GM23338 (cell line): ENCODE results near the gene SH3BP5. TPM values are rescaled to one million over a fixed set of nuclear protein-coding genes. Genes with fewer than 3 reads are reported as not detected.
A peak's percentile ranks its signal among the peaks of the same experiment; 100 is the strongest.

Source experiments
- ATAC-seq: fragments of 200-7000 bp; cut with Tn5 transposase; 3 replicates; pipeline ENCODE4 v1.9.1; 2020
- DNase-seq: peaks from one replicate; pipeline ENCODE4 v3.0.0-alpha.2; 2015; ENCODE audit warnings: low spot score
- H2AFZ ChIP-seq: fragments of 200-600 bp; sonication (generic); 2 replicates; pipeline ENCODE4 v1.8.0; 2016; ENCODE audit warnings: antibody characterized with exemption, mild to moderate bottlenecking, moderate library complexity
- H3F3A ChIP-seq: fragments of 200-600 bp; sonication (generic); replicated peaks from 2 replicates; pipeline ENCODE4 v1.8.0; 2017; ENCODE audit warnings: antibody characterized with exemption, mixed run types, low read depth
- H3K27ac ChIP-seq: fragments of 200-600 bp; sonication (generic); 2 replicates; pipeline ENCODE4 v1.6.1; 2016; ENCODE audit warnings: low read depth
- H3K27me3 ChIP-seq: fragments of 200-600 bp; sonication (generic); 2 replicates; pipeline ENCODE4 v1.8.0; 2016; ENCODE audit warnings: mild to moderate bottlenecking, mixed run types, moderate library complexity; ENCODE audit not compliant: insufficient read depth
- H3K36me3 ChIP-seq: fragments of 200-600 bp; sonication (generic); 2 replicates; pipeline ENCODE4 v1.8.0; 2016; ENCODE audit warnings: mild to moderate bottlenecking; ENCODE audit not compliant: insufficient read depth
- H3K4me1 ChIP-seq: fragments of 200-600 bp; sonication (generic); 2 replicates; pipeline ENCODE4 v1.8.0; 2016; ENCODE audit warnings: mild to moderate bottlenecking, moderate library complexity; ENCODE audit not compliant: insufficient read depth
- H3K4me2 ChIP-seq: fragments of 200-600 bp; sonication (generic); 2 replicates; pipeline ENCODE4 v1.7.1; 2017; ENCODE audit warnings: mixed run types
- H3K4me3 ChIP-seq: fragments of 200-600 bp; sonication (generic); 2 replicates; pipeline ENCODE4 v1.6.1; 2016; ENCODE audit warnings: mixed run types
- H3K79me2 ChIP-seq: fragments of 200-600 bp; sonication (generic); replicated peaks from 2 replicates; pipeline ENCODE4 v1.8.0; 2017; ENCODE audit warnings: mild to moderate bottlenecking; ENCODE audit not compliant: insufficient read depth
- H3K9me2 ChIP-seq: fragments of 200-600 bp; sonication (generic); 2 replicates; pipeline ENCODE4 v1.8.0; 2017; ENCODE audit not compliant: insufficient read depth
- H4K20me1 ChIP-seq: fragments of 200-600 bp; sonication (generic); replicated peaks from 2 replicates; pipeline ENCODE4 v1.8.0; 2017; ENCODE audit warnings: mild to moderate bottlenecking; ENCODE audit not compliant: insufficient read depth
- H3K27ac Mint-ChIP-seq: 2 replicates; pipeline ENCODE4 v1.8.0; 2020; ENCODE audit warnings: inconsistent platforms, mild to moderate bottlenecking, moderate library complexity, mixed read lengths
- H3K27me3 Mint-ChIP-seq: 3 replicates; pipeline ENCODE4 v1.8.0; 2022; ENCODE audit warnings: low read depth, mild to moderate bottlenecking, moderate library complexity, mixed read lengths, inconsistent platforms; ENCODE audit not compliant: insufficient read depth, poor library complexity
- H3K36me3 Mint-ChIP-seq: 3 replicates; pipeline ENCODE4 v1.8.0; 2021; ENCODE audit warnings: low read depth, mild to moderate bottlenecking, inconsistent platforms, moderate library complexity, mixed read lengths
- H3K4me1 Mint-ChIP-seq: 3 replicates; pipeline ENCODE4 v1.8.0; 2020; ENCODE audit warnings: mild to moderate bottlenecking, inconsistent platforms, mixed read lengths
- H3K4me3 Mint-ChIP-seq: 3 replicates; pipeline ENCODE4 v1.8.0; 2021; ENCODE audit warnings: moderate library complexity, mild to moderate bottlenecking, inconsistent platforms, mixed read lengths
- H3K9me3 Mint-ChIP-seq: 3 replicates; pipeline ENCODE4 v1.8.0; 2020; ENCODE audit warnings: moderate library complexity, mild to moderate bottlenecking, inconsistent platforms, mixed read lengths
- CREB1 ChIP-seq: fragments of 250-450 bp; sonication (Bioruptor Pico); IDR thresholded peaks from 2 replicates; pipeline ENCODE4 v1.5.0; 2020; ENCODE audit warnings: low read depth, mild to moderate bottlenecking, moderate library complexity
- CTCF ChIP-seq, 2 experiments: fragments of 200-600 bp in 1 of 2; sonication (generic) in 1 of 2; conservative IDR thresholded peaks; 2 replicates each; pipeline versions ENCODE4 v1.5.1 to v1.6.1; 2016 to 2017; ENCODE audit warnings: antibody characterized with exemption in 2 of 2, low read depth in 2 of 2, mild to moderate bottlenecking in 2 of 2, moderate library complexity in 1 of 2
- ETS1 ChIP-seq: IDR thresholded peaks from 2 replicates; pipeline ENCODE4 v1.6.1; 2016; ENCODE audit warnings: antibody characterized with exemption
- EZH2 ChIP-seq: fragments of 200-600 bp; sonication (generic); IDR thresholded peaks from one replicate; pipeline ENCODE4 v1.8.0; 2017; ENCODE audit warnings: antibody characterized with exemption, mild to moderate bottlenecking, low read depth; ENCODE audit not compliant: unreplicated experiment
- EZH2phosphoT487 ChIP-seq: fragments of 200-600 bp; sonication (generic); IDR thresholded peaks from one replicate; pipeline ENCODE4 v1.8.1; 2018; ENCODE audit warnings: antibody characterized with exemption; ENCODE audit not compliant: unreplicated experiment
- JUNB ChIP-seq: IDR thresholded peaks from one replicate; pipeline ENCODE4 v1.6.1; 2016; ENCODE audit warnings: antibody characterized with exemption; ENCODE audit not compliant: unreplicated experiment
- NANOG ChIP-seq: IDR thresholded peaks from 2 replicates; pipeline ENCODE4 v1.6.1; 2016; ENCODE audit warnings: antibody characterized with exemption, borderline replicate concordance
- POLR2AphosphoS5 ChIP-seq: IDR thresholded peaks from 2 replicates; pipeline ENCODE4 v1.6.1; 2016; ENCODE audit warnings: antibody characterized with exemption, low read depth
- REST ChIP-seq: IDR thresholded peaks from one replicate; pipeline ENCODE4 v1.6.1; 2018; ENCODE audit warnings: antibody characterized with exemption; ENCODE audit not compliant: unreplicated experiment
- STAT1 ChIP-seq: IDR thresholded peaks from one replicate; pipeline ENCODE4 v1.6.1; 2016; ENCODE audit warnings: antibody characterized with exemption; ENCODE audit not compliant: unreplicated experiment
- ZNF114 ChIP-seq: fragments of 250-450 bp; sonication (Bioruptor Pico); IDR thresholded peaks from 2 replicates; pipeline ENCODE4 v1.5.0; 2020; ENCODE audit warnings: mild to moderate bottlenecking, moderate library complexity
- ZNF331 ChIP-seq: fragments of 250-450 bp; sonication (Bioruptor Pico); IDR thresholded peaks from 2 replicates; pipeline ENCODE4 v1.5.0; 2020; ENCODE audit warnings: low read depth, mild to moderate bottlenecking, moderate library complexity
- ZNF462 ChIP-seq: fragments of 250-450 bp; sonication (Bioruptor Pico); IDR thresholded peaks from 2 replicates; pipeline ENCODE4 v1.5.0; 2020; ENCODE audit warnings: mild to moderate bottlenecking, moderate library complexity
- polyA plus RNA-seq: library from polyadenylated mRNA; unstranded; fragments of >200 nt; fragmentation: Nextera tagmentation; extraction: Ambion mirVana; gene quantifications from 2 replicates; pipeline ENCODE4 v1.2.1, GENCODE V29; 2016
- total RNA-seq: library from RNA; depleted of rRNA; stranded (reverse); fragments of >200 nt; shearing (Covaris generic); gene quantifications from 2 replicates; pipeline ENCODE4 v1.2.3, GENCODE V29; 2014

SH3BP5 gene
- total and polyA plus RNA-seq, 2 experiments from 2014 or later: 5.8 to 9.1 TPM

- H3K4me1 Mint-ChIP-seq: peaks cover 10% of the 10 kb centered on the region
- H3K27me3 ChIP-seq: no peaks in the 10 kb centered on the region
- TF ChIP-seq EZH2phosphoT487: no peak
- TF ChIP-seq NANOG: no peak
- TF ChIP-seq CREB1 (CRISPR knock-in tag): no peak
- TF ChIP-seq ZNF462 (CRISPR knock-in tag): no peak
- TF ChIP-seq ZNF331 (CRISPR knock-in tag): no peak
- no peak for TF ChIP-seq POLR2AphosphoS5
- TF ChIP-seq ETS1: no peak
- no peak for TF ChIP-seq STAT1
- TF ChIP-seq REST: no peak
- no peak for TF ChIP-seq EZH2
- TF ChIP-seq JUNB: no peak
- TF ChIP-seq ZNF114 (CRISPR knock-in tag): no peak
- TF ChIP-seq CTCF (conservative IDR thresholded peaks at IDR 0.05; ENCODE audit: low read depth in 2 of 2): no peak
- H3K4me3 ChIP-seq: no peak overlapping the region
- H3K4me2 ChIP-seq: no peak overlapping the region
- H3K27ac ChIP-seq: no peak overlapping the region
- H4K20me1 ChIP-seq: no peaks in the 10 kb centered on the region
- no peak for DNase-seq
- peaks cover 5% of the 10 kb centered on the region; the same call in 2 of the 3 replicates for H3K36me3 Mint-ChIP-seq
- H3K27me3 Mint-ChIP-seq: no peaks in the 10 kb centered on the region
- H3K79me2 ChIP-seq: peaks cover 30% of the 10 kb centered on the region
- H3K4me3 Mint-ChIP-seq: peak overlapping the region; percentile 74; the same call in 2 of the 3 replicates
- no peaks in the 10 kb centered on the region for H3K9me2 ChIP-seq
- no peak for ATAC-seq
- no peak overlapping the region for H2AFZ ChIP-seq
- H3K9me3 Mint-ChIP-seq: no peaks in the 10 kb centered on the region; the same call in 2 of the 3 replicates
- H3K36me3 ChIP-seq: no peaks in the 10 kb centered on the region
- no peak overlapping the region for H3K27ac Mint-ChIP-seq
- no peaks in the 10 kb centered on the region for H3K4me1 ChIP-seq
- H3F3A ChIP-seq: no peaks in the 10 kb centered on the region
Measured at GRCh38 chr3:15207836-15208504, 124.4 kb downstream of the SH3BP5 start.
